H9 (cell line): Measurements from ENCODE around the gene HOXD10. TPM values are rescaled to one million over a fixed set of nuclear protein-coding genes. Genes with fewer than 3 reads are reported as not detected.

Experiments used
- DNase-seq: peaks from one replicate; pipeline ENCODE4 v3.0.0-alpha.2; 2017
- H2AFZ ChIP-seq: one replicate; pipeline ENCODE4 v1.6.1; 2013; ENCODE audit warnings: mild to moderate bottlenecking, low read length, control low read depth, moderate library complexity
- H2AK5ac ChIP-seq: 2 replicates; pipeline ENCODE4 v1.6.1; 2013; ENCODE audit warnings: low read length, control low read depth, mixed read lengths; ENCODE audit not compliant: insufficient read length
- H2BK120ac ChIP-seq: one replicate; pipeline ENCODE4 v1.6.1; 2013; ENCODE audit warnings: low read depth, mild to moderate bottlenecking, low read length, control low read depth, inconsistent platforms; ENCODE audit not compliant: poor library complexity, severe bottlenecking
- H2BK12ac ChIP-seq: 2 replicates; pipeline ENCODE4 v1.6.1; 2013; ENCODE audit warnings: low read length, control low read depth, mixed read lengths, low read depth; ENCODE audit not compliant: insufficient read length
- H2BK15ac ChIP-seq: 2 replicates; pipeline ENCODE4 v1.6.1; 2013; ENCODE audit warnings: low read depth, low read length, control low read depth
- H2BK20ac ChIP-seq: one replicate; pipeline ENCODE4 v1.6.1; 2013; ENCODE audit warnings: low read depth, mild to moderate bottlenecking, low read length, control low read depth, inconsistent platforms; ENCODE audit not compliant: poor library complexity, severe bottlenecking
- H2BK5ac ChIP-seq: 2 replicates; pipeline ENCODE4 v1.6.1; 2013; ENCODE audit warnings: low read length, control low read depth, mixed read lengths; ENCODE audit not compliant: insufficient read length
- H3K14ac ChIP-seq: 2 replicates; pipeline ENCODE4 v1.6.1; 2013; ENCODE audit warnings: low read length, control low read depth; ENCODE audit not compliant: insufficient read depth
- H3K18ac ChIP-seq: 2 replicates; pipeline ENCODE4 v1.6.1; 2013; ENCODE audit warnings: low read depth, mild to moderate bottlenecking, mixed read lengths, low read length, control low read depth; ENCODE audit not compliant: insufficient read length
- H3K23ac ChIP-seq: 2 replicates; pipeline ENCODE4 v1.6.1; 2013; ENCODE audit warnings: low read length, control low read depth, mixed read lengths, low read depth; ENCODE audit not compliant: insufficient read length
- H3K23me2 ChIP-seq: 2 replicates; pipeline ENCODE4 v1.6.1; 2013; ENCODE audit warnings: low read depth, mild to moderate bottlenecking, mixed read lengths, low read length, control low read depth; ENCODE audit not compliant: insufficient read length, poor library complexity, severe bottlenecking
- H3K27ac ChIP-seq: 2 replicates; pipeline ENCODE4 v1.5.1; 2013; ENCODE audit warnings: low read length, control low read depth, mixed read lengths, low read depth; ENCODE audit not compliant: insufficient read length
- H3K27me3 ChIP-seq: 2 replicates; pipeline ENCODE4 v1.6.1; 2013; ENCODE audit warnings: low read length, control low read depth, inconsistent platforms; ENCODE audit not compliant: insufficient read depth
- H3K4ac ChIP-seq: 2 replicates; pipeline ENCODE4 v1.6.1; 2013; ENCODE audit warnings: low read depth, mild to moderate bottlenecking, control low read depth, inconsistent platforms, low read length, moderate library complexity
- H3K4me1 ChIP-seq: 2 replicates; pipeline ENCODE4 v1.6.1; 2013; ENCODE audit warnings: low read length, control low read depth, inconsistent platforms; ENCODE audit not compliant: insufficient read depth
- H3K4me2 ChIP-seq: 2 replicates; pipeline ENCODE4 v1.6.1; 2013; ENCODE audit warnings: low read length, control low read depth, mixed read lengths; ENCODE audit not compliant: insufficient read length, insufficient read depth
- H3K56ac ChIP-seq: 2 replicates; pipeline ENCODE4 v1.6.1; 2013; ENCODE audit warnings: low read depth, mild to moderate bottlenecking, mixed read lengths, low read length, control low read depth; ENCODE audit not compliant: insufficient read length
- H3K79me1 ChIP-seq: 2 replicates; pipeline ENCODE4 v1.6.1; 2013; ENCODE audit warnings: low read depth, mild to moderate bottlenecking, moderate library complexity, low read length, control low read depth, inconsistent platforms; ENCODE audit not compliant: insufficient read depth, poor library complexity, severe bottlenecking
- H3K79me2 ChIP-seq: 2 replicates; pipeline ENCODE4 v1.6.1; 2013; ENCODE audit warnings: low read length, control low read depth, inconsistent platforms; ENCODE audit not compliant: insufficient read depth
- H3K9ac ChIP-seq: 2 replicates; pipeline ENCODE4 v1.6.1; 2013; ENCODE audit warnings: low read length, control low read depth, mixed read lengths; ENCODE audit not compliant: insufficient read length; ENCODE audit errors: extremely low read depth
- H3K9me3 ChIP-seq: one replicate; pipeline ENCODE4 v1.6.1; 2013; ENCODE audit warnings: low read depth, low read length, inconsistent platforms; ENCODE audit not compliant: control insufficient read depth
- H3T11ph ChIP-seq: one replicate; pipeline ENCODE4 v1.6.1; 2013; ENCODE audit warnings: mild to moderate bottlenecking, low read length, control low read depth, inconsistent platforms
- H4K20me1 ChIP-seq: one replicate; pipeline ENCODE4 v1.6.1; 2013; ENCODE audit not compliant: control insufficient read depth, insufficient read length, insufficient read depth
- H4K5ac ChIP-seq: 2 replicates; pipeline ENCODE4 v1.6.1; 2013; ENCODE audit warnings: low read depth, mild to moderate bottlenecking, mixed read lengths, low read length, control low read depth; ENCODE audit not compliant: insufficient read length
- H4K8ac ChIP-seq: replicated peaks from 2 replicates; pipeline ENCODE4 v1.6.1; 2013; ENCODE audit warnings: low read length, control low read depth, mixed read lengths, low read depth; ENCODE audit not compliant: insufficient read length
- H4K91ac ChIP-seq: 2 replicates; pipeline ENCODE4 v1.6.1; 2013; ENCODE audit warnings: low read depth, mild to moderate bottlenecking, moderate library complexity, mixed read lengths, low read length, control low read depth; ENCODE audit not compliant: insufficient read length
- H3K27ac Mint-ChIP-seq, 3 experiments: 2 replicates in 2 of 3; 3 replicates in 1 of 3; pipeline ENCODE4 v1.8.0; 2020 to 2021; ENCODE audit warnings: mixed read lengths in 3 of 3, mild to moderate bottlenecking in 1 of 3, moderate library complexity in 1 of 3
- H3K27me3 Mint-ChIP-seq: 2 replicates; pipeline ENCODE4 v1.8.0; 2021; ENCODE audit warnings: low read depth, mild to moderate bottlenecking, moderate library complexity, mixed read lengths
- H3K36me3 Mint-ChIP-seq, 3 experiments: 2 replicates in 2 of 3; 3 replicates in 1 of 3; pipeline ENCODE4 v1.8.0; 2020 to 2021; ENCODE audit warnings: low read depth in 3 of 3, mixed read lengths in 3 of 3; ENCODE audit not compliant: insufficient read depth in 1 of 3
- H3K4me1 Mint-ChIP-seq, 2 experiments: 2 replicates each; pipeline ENCODE4 v1.8.0; 2020; ENCODE audit warnings: mixed read lengths in 2 of 2
- H3K4me3 Mint-ChIP-seq, 2 experiments: 2 replicates in 1 of 2; 3 replicates in 1 of 2; pipeline ENCODE4 v1.8.0; 2020 to 2021; ENCODE audit warnings: mild to moderate bottlenecking in 2 of 2, mixed read lengths in 2 of 2, moderate library complexity in 1 of 2
- H3K9me3 Mint-ChIP-seq, 2 experiments: 2 replicates in 1 of 2; 3 replicates in 1 of 2; pipeline ENCODE4 v1.8.0; 2020; ENCODE audit warnings: mild to moderate bottlenecking in 2 of 2, mixed read lengths in 2 of 2, moderate library complexity in 1 of 2
- WGBS: extraction: QIAGEN DNeasy Blood & Tissue Kit; methylation state at CpG from one replicate; pipeline ENCODE4 v1.1.7; 2013; ENCODE audit warnings: missing lambda C conversion rate, low lambda C conversion rate, mixed read lengths; ENCODE audit not compliant: insufficient read length; ENCODE audit errors: extremely low coverage; 5-methylcytosine and 5-hydroxymethylcytosine counted together
- total RNA-seq: library from RNA; stranded (reverse); gene quantifications from 2 replicates; pipeline ENCODE4 v1.2.1, GENCODE V29; 2021
- TF ChIP-seq, protein P1 (sequence below): fragments of 200-600 bp; sonication (generic); conservative IDR thresholded peaks from 3 replicates; pipeline ENCODE4 v1.8.0; 2021; ENCODE audit warnings: antibody characterized with exemption, mild to moderate bottlenecking

HOXD10 gene
- total RNA-seq, 1 experiment from 2014 or later, result not detected

DNA sequence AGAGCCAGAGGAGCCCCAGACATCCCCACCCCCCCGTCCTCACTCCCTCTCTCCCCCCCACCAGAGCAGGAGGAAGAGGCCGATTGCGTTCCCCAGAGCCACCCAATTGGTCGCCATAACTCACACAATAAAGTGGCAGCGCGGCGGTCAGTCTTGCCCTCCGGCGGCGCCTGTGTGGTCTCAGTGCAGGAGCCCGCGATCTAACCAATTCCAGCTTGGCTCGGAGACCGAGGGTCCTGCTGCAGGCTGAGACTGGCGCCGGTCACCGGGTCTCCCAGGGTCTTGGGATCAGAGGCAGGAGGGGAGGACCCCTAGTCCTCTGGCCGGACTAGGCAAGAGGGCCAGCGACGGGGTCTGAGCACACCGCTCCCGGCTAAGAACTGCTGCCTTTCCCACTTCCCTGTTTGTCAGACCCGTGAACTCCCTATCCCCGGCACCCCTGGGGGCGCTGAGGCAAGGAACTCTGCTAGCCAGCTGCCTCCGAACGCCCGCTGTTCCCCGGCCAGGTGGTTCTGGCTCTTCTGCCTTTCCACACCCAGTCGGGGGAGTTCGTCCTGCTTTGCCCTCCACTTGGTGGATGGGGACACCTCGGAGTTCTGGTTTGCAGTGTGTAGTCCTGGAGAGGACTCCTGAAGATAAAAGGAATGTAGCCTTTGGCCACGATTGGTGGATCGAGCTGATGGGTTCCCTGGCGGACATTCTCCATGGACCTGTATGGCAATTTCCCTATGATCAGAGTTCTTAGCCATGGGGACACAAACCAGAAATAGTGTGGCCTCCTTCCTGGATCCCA is 18.0 kb upstream of the HOXD10 start:
- H3K27me3 Mint-ChIP-seq, result peaks cover 99% of the 10 kb centered on the region
- H3K14ac ChIP-seq, result no peak overlapping the region
- H3K56ac ChIP-seq, result no peak overlapping the region
- H3K4me1 Mint-ChIP-seq, result peaks cover 24 to 32% of the 10 kb centered on the region in 2 experiments
- no peak overlapping the region for H4K91ac ChIP-seq
- H3K27ac Mint-ChIP-seq, result no peak overlapping the region
- no peak overlapping the region for H2AK5ac ChIP-seq
- WGBS, result no CpG with 5 or more reads among the region's 35 CpGs
- peaks cover 87% of the 10 kb centered on the region for H3K27me3 ChIP-seq
- TF ChIP-seq, protein P1, sequence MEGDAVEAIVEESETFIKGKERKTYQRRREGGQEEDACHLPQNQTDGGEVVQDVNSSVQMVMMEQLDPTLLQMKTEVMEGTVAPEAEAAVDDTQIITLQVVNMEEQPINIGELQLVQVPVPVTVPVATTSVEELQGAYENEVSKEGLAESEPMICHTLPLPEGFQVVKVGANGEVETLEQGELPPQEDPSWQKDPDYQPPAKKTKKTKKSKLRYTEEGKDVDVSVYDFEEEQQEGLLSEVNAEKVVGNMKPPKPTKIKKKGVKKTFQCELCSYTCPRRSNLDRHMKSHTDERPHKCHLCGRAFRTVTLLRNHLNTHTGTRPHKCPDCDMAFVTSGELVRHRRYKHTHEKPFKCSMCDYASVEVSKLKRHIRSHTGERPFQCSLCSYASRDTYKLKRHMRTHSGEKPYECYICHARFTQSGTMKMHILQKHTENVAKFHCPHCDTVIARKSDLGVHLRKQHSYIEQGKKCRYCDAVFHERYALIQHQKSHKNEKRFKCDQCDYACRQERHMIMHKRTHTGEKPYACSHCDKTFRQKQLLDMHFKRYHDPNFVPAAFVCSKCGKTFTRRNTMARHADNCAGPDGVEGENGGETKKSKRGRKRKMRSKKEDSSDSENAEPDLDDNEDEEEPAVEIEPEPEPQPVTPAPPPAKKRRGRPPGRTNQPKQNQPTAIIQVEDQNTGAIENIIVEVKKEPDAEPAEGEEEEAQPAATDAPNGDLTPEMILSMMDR, result no peak
- DNase-seq, result peak; percentile 75
- no peak overlapping the region for H4K8ac ChIP-seq
- no peak overlapping the region for H2BK5ac ChIP-seq
- no peak overlapping the region for H3K4ac ChIP-seq
- H3K18ac ChIP-seq, result no peak overlapping the region
- peak overlapping the region; percentile 63 for H3K4me2 ChIP-seq
- H2BK20ac ChIP-seq, result no peak overlapping the region
- H3K4me1 ChIP-seq, result peaks cover 3% of the 10 kb centered on the region; the same call in 1 of the 2 replicates
- H3K36me3 Mint-ChIP-seq, result no peaks in the 10 kb centered on the region; a peak in 1 of 7 replicates
- no peak overlapping the region for H2BK15ac ChIP-seq
- H3K9ac ChIP-seq, result no peak overlapping the region
- no peaks in the 10 kb centered on the region for H3K9me3 ChIP-seq
- H4K5ac ChIP-seq, result no peak overlapping the region
- H3K79me2 ChIP-seq, result no peaks in the 10 kb centered on the region
- H3K23ac ChIP-seq, result no peak overlapping the region
- no peak overlapping the region for H2AFZ ChIP-seq
- no peak overlapping the region for H2BK12ac ChIP-seq
- H3K27ac ChIP-seq, result no peak overlapping the region
- H2BK120ac ChIP-seq, result no peak overlapping the region
- H3K9me3 Mint-ChIP-seq, result peaks cover 5 to 27% of the 10 kb centered on the region in 2 experiments
- H3K23me2 ChIP-seq, result peaks cover 5% of the 10 kb centered on the region
- H3K79me1 ChIP-seq, result no peaks in the 10 kb centered on the region
- H3T11ph ChIP-seq, result no peak overlapping the region
- no peaks in the 10 kb centered on the region for H4K20me1 ChIP-seq
- H3K4me3 Mint-ChIP-seq, result peak overlapping the region in 1 of 2 experiments; percentile 76; a peak in 3 of 5 replicates
